HG02623 (cell line): ENCODE data around the gene FIBP.
"Not testable (repeated sequence)": the region's sequence is repeated elsewhere in the genome, so short reads cannot be mapped to it uniquely, and the experiment has no call there.

Source experiments
- ATAC-seq: cut with Tn5 transposase; IDR thresholded peaks from one replicate; pipeline ENCODE4 v1.9.1; 2021; ENCODE audit warnings: moderate library complexity; ENCODE audit not compliant: unreplicated experiment

Gene FIBP

DNA sequence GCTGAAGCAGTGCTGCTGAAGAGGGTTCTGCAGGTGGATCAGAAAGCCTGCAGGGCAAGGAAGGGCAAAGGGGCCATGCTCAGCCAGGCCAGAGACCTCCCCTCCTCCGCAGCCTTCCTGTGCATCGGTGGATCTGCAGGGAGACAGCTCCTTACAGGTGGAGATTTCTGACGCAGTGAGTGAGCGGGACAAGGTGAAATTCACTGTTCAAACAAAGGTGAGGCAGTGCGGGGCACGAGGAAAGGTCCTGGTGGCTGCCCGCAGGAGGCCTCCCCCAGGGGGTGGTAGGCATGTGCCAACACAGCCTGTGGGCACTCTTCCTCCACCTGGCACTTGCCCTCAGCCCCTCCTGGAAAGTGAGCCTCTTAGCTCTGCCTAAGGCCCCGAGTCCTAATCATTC lies 38.9 kb downstream of the FIBP start:
- no peak for ATAC-seq

GRCh38 chr11:65848693-65849092 lies 39.6 kb downstream of the FIBP start:
- ATAC-seq = not testable (repeated sequence)

DNA sequence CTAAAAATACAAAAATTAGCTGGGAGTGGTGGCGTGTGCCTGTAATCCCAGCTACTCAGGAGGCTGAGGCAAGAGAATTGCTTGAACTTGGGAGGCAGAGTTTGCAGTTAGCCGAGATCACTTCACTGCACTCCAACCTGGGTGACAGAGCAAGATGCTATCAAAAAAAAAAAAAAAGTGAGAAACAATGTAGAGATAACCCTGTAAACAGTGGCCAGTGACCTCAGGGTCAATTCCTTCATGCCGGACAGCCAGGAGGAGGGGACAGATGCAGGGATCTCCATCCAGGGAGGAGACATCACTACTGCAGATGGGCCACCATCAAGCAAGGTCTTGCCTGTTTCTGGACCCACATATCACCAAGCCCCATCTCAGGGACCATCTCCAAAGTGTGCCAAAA lies 40.5 kb downstream of the FIBP start:
- ATAC-seq = no peak

- ATAC-seq = no peak
Measured at GRCh38 chr11:65844231-65844872, 43.9 kb downstream of the FIBP start.

GRCh38 chr11:65843811-65844210 lies 44.5 kb downstream of the FIBP start:
- no peak for ATAC-seq

DNA sequence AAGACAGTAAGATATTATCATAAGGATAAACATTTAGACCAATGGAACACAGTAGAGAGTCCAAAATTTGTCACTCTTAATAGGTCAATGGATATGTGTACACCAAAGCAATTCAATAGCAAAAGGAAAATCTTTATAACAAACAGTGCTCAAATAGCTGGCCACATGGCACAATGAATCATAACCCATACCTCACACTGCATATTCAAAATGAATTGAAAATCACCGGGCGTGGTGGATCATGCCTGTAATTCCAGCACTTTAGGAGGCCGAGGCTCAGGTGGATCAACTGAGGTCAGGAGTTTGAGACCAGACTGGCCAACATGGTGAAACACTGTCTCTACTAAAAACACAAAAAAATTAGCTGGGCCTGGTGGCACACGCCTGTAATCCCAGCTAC lies 46.1 kb downstream of the FIBP start:
- ATAC-seq = no peak

DNA sequence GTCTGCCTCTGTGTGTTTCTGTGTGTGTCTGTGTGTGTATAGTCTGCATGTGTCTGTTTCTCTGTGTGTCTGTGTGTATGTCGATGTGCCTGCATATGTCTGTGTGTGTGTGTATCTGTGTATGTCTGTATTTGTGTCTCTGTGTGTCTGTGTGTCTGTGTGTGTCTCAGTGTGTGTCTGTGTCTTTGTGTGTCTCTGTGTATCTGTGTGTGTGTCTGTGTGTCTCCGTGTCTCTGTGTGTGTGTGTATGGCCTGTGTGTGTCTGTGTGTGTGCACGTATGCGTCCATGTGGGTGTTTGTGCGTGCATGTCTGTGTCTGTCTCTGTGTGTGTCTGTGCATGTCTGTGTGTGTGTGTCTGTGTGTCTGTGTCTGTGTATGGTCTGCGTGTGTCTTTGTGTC lies 54.1 kb downstream of the FIBP start:
- ATAC-seq = no peak
